Measurements from ENCODE around the gene MED12. TPM values are rescaled to one million over a fixed set of nuclear protein-coding genes. Genes with fewer than 3 reads are reported as not detected.

MED12 gene
- total RNA-seq, 2 experiments from 2014 or later, result 49.2 to 52.0 TPM

- DNase-seq, result no peak
- ATAC-seq, result no peak
- intact Hi-C loops (cut with micrococcal nuclease), result no loop called here
- no peak overlapping the region for H3K4me3 Mint-ChIP-seq
- no peaks in the 10 kb centered on the region for H3K27me3 Mint-ChIP-seq
- peaks cover 1% of the 10 kb centered on the region for H3K36me3 Mint-ChIP-seq (ENCODE audit: low read depth)
- TF ChIP-seq, protein P1, sequence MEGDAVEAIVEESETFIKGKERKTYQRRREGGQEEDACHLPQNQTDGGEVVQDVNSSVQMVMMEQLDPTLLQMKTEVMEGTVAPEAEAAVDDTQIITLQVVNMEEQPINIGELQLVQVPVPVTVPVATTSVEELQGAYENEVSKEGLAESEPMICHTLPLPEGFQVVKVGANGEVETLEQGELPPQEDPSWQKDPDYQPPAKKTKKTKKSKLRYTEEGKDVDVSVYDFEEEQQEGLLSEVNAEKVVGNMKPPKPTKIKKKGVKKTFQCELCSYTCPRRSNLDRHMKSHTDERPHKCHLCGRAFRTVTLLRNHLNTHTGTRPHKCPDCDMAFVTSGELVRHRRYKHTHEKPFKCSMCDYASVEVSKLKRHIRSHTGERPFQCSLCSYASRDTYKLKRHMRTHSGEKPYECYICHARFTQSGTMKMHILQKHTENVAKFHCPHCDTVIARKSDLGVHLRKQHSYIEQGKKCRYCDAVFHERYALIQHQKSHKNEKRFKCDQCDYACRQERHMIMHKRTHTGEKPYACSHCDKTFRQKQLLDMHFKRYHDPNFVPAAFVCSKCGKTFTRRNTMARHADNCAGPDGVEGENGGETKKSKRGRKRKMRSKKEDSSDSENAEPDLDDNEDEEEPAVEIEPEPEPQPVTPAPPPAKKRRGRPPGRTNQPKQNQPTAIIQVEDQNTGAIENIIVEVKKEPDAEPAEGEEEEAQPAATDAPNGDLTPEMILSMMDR (IDR thresholded peaks at IDR 0.05), result no peak
- CTCF ChIA-PET, result no interaction called here
- no peaks in the 10 kb centered on the region for H3K9me3 Mint-ChIP-seq
- POLR2A ChIA-PET, result no interaction called here
- H3K4me1 Mint-ChIP-seq (ENCODE audit: low read depth), result peaks cover 2% of the 10 kb centered on the region
- no peak overlapping the region for H3K27ac Mint-ChIP-seq
These were observed 49.7 kb downstream of the MED12 start for GRCh38 chrX:71168134-71168533.

DNA sequence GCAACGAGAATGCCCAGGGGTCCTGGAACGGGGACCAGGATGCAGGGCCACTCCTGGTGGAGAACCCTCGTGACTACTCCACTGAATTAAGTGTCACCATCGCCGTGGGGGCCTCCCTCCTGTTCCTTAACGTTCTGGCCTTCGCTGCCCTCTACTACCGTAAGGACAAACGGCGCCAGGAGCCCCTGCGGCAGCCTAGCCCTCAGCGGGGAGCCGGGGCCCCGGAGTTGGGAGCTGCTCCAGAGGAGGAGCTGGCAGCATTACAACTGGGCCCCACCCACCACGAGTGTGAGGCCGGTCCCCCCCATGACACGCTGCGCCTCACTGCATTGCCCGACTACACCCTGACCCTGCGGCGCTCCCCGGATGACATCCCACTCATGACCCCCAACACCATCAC, 51.2 kb downstream of the MED12 start:
- intact Hi-C loops (cut with micrococcal nuclease), result no loop called here
- ChIA-PET CTCF (interaction anchor here (0.7 kb wide), 1 partner anchor 10 kb away, joined by 4 read pairs; no protein-coding TSS in a partner anchor), POLR2A (no interaction called here)
- ATAC-seq, result no peak
- Mint-ChIP-seq H3K9me3 (no peaks in the 10 kb centered on the region), H3K27me3 (no peaks in the 10 kb centered on the region), H3K4me3 (no peak overlapping the region), H3K4me1 (ENCODE audit: low read depth) (peaks cover 2% of the 10 kb centered on the region), H3K27ac (no peak overlapping the region), H3K36me3 (ENCODE audit: low read depth) (peaks cover 5% of the 10 kb centered on the region)
- TF ChIP-seq, protein P1 (IDR thresholded peaks at IDR 0.05), result no peak
- DNase-seq, result no peak

DNA sequence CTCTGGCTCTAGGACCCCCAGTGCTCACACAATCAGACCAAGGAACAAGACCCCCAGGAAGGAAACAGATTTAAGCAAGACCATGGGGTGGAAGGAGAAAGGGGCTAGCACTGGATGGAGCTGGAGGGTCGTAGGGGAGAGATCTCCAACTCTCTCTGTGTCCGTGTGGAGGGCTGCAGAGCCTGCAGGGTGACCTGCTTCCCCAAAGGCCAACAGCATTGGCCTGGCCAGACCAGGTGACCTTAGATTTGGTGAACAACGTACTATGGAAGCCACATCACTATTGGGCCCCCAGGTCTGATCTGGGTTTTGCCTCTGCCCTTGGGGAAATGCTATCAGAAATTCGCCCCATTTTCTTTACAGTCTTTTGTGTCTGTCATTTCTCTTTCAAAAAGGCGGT, 52.3 kb downstream of the MED12 start:
- Mint-ChIP-seq H3K9me3 (no peaks in the 10 kb centered on the region), H3K36me3 (ENCODE audit: low read depth) (peaks cover 8% of the 10 kb centered on the region), H3K27ac (no peak overlapping the region), H3K27me3 (no peaks in the 10 kb centered on the region), H3K4me3 (no peak overlapping the region), H3K4me1 (ENCODE audit: low read depth) (peaks cover 2% of the 10 kb centered on the region)
- no peak for DNase-seq
- intact Hi-C loops (cut with micrococcal nuclease), result loop anchor here (10.0 kb wide), 1 partner anchor 196 kb away; no protein-coding TSS in a partner anchor
- POLR2A ChIA-PET, result interaction anchor here (0.9 kb wide), 1 partner anchor 11 kb away, joined by 4 read pairs; no protein-coding TSS in a partner anchor
- TF ChIP-seq, protein P1 (IDR thresholded peaks at IDR 0.05), result no peak
- CTCF ChIA-PET, result no interaction called here
- no peak for ATAC-seq

GRCh38 chrX:71171110-71171801, 52.9 kb downstream of the MED12 start:
- Mint-ChIP-seq H3K27me3 (no peaks in the 10 kb centered on the region), H3K9me3 (no peaks in the 10 kb centered on the region), H3K4me1 (ENCODE audit: low read depth) (peaks cover 2% of the 10 kb centered on the region), H3K36me3 (ENCODE audit: low read depth) (peaks cover 8% of the 10 kb centered on the region), H3K27ac (no peak overlapping the region), H3K4me3 (no peak overlapping the region)
- DNase-seq, result no peak
- CTCF ChIA-PET, result no interaction called here
- intact Hi-C loops (cut with micrococcal nuclease), result loop anchor here (10.0 kb wide), 1 partner anchor 196 kb away; no protein-coding TSS in a partner anchor
- POLR2A ChIA-PET, result interaction anchor here (0.9 kb wide), 1 partner anchor 10 kb away, joined by 4 read pairs; no protein-coding TSS in a partner anchor
- no peak for ATAC-seq
- TF ChIP-seq, protein P1 (IDR thresholded peaks at IDR 0.05), result no peak

GRCh38 chrX:71173440-71173839, 55.0 kb downstream of the MED12 start:
- CTCF ChIA-PET, result interaction anchor here (1.3 kb wide), 1 partner anchor 176 kb away, joined by 3 read pairs; no protein-coding TSS in a partner anchor

More at GRCh38 chrX:71173440-71173839, 55.0 kb downstream of the MED12 start:
- H3K36me3 Mint-ChIP-seq (ENCODE audit: low read depth), result peaks cover 12% of the 10 kb centered on the region
- H3K4me1 Mint-ChIP-seq (ENCODE audit: low read depth), result peaks cover 2% of the 10 kb centered on the region
- TF ChIP-seq, protein P1 (IDR thresholded peaks at IDR 0.05), result no peak
- POLR2A ChIA-PET, result interaction anchor here (1.1 kb wide), 1 partner anchor 9 kb away, joined by 4 read pairs; no protein-coding TSS in a partner anchor
- DNase-seq, result no peak
- no peaks in the 10 kb centered on the region for H3K27me3 Mint-ChIP-seq
- ATAC-seq, result no peak
- no peak overlapping the region for H3K4me3 Mint-ChIP-seq
- H3K27ac Mint-ChIP-seq, result no peak overlapping the region
- intact Hi-C loops (cut with micrococcal nuclease), result loop anchor here (10.0 kb wide), 1 partner anchor 199 kb away; no protein-coding TSS in a partner anchor
- no peaks in the 10 kb centered on the region for H3K9me3 Mint-ChIP-seq
